Caco-2 (cell line): ENCODE measurements around the gene IL12A. TPM values are rescaled to one million over a fixed set of nuclear protein-coding genes. Genes with fewer than 3 reads are reported as not detected.

Experiments
- BruUV-seq: library from RNA; stranded (reverse); fragments of 400-500 nt; replicated peaks from 2 replicates; lab custom pipeline; 2021; lab: Mats Ljungman, UMichigan
- CTCF ChIA-PET: fragments of 300-600 bp; sonication (Branson Sonifier 250); formaldehyde crosslinking; loops from one replicate; lab custom pipeline; 2022; ENCODE audit warnings: antibody characterized with exemption; lab: Charles Lee
- POLR2A ChIA-PET: fragments of 300-600 bp; sonication (Branson Sonifier 250); formaldehyde crosslinking; loops from one replicate; lab custom pipeline; 2022; ENCODE audit warnings: antibody characterized with exemption; lab: Charles Lee
- DNase-seq, 2 experiments: peaks; one replicate each; pipeline versions ENCODE4 v3.0.0 to v3.0.0-alpha.2; 2020 to 2022
- H3K27me3 ChIP-seq: replicated peaks from 2 replicates; pipeline ENCODE4 v1.6.0; 2011; ENCODE audit warnings: low read length; ENCODE audit not compliant: control insufficient read depth, insufficient read depth
- H3K36me3 ChIP-seq: 2 replicates; pipeline ENCODE4 v1.5.1; 2011; ENCODE audit warnings: low read length; ENCODE audit not compliant: control insufficient read depth, insufficient read depth
- H3K4me1 ChIP-seq: fragments of 250-450 bp; sonication (Bioruptor Pico); 2 replicates; pipeline ENCODE4 v1.5.1; 2020; ENCODE audit warnings: mild to moderate bottlenecking
- H3K4me3 ChIP-seq: 2 replicates; pipeline ENCODE4 v1.5.1; 2011; ENCODE audit warnings: low read depth, mild to moderate bottlenecking, control low read depth, low read length
- H3K9me3 ChIP-seq: fragments of 250-450 bp; sonication (Bioruptor Pico); 2 replicates; pipeline ENCODE4 v1.5.1; 2020; ENCODE audit warnings: mild to moderate bottlenecking, moderate library complexity
- H3K27ac Mint-ChIP-seq: one replicate; pipeline ENCODE4 v1.8.0; 2022; ENCODE audit warnings: mixed read lengths; ENCODE audit not compliant: unreplicated experiment
- H3K27me3 Mint-ChIP-seq: one replicate; pipeline ENCODE4 v1.8.0; 2022; ENCODE audit warnings: mixed read lengths; ENCODE audit not compliant: insufficient read depth, unreplicated experiment
- H3K36me3 Mint-ChIP-seq: one replicate; pipeline ENCODE4 v1.8.0; 2022; ENCODE audit warnings: mild to moderate bottlenecking, mixed read lengths; ENCODE audit not compliant: insufficient read depth, unreplicated experiment
- H3K4me1 Mint-ChIP-seq: one replicate; pipeline ENCODE4 v1.8.0; 2022; ENCODE audit warnings: low read depth, mixed read lengths; ENCODE audit not compliant: unreplicated experiment
- H3K4me3 Mint-ChIP-seq: one replicate; pipeline ENCODE4 v1.8.0; 2022; ENCODE audit warnings: mild to moderate bottlenecking, moderate library complexity, mixed read lengths; ENCODE audit not compliant: unreplicated experiment
- H3K9me3 Mint-ChIP-seq: one replicate; pipeline ENCODE4 v1.8.0; 2022; ENCODE audit warnings: mixed read lengths; ENCODE audit not compliant: unreplicated experiment
- intact Hi-C: fragments of 100-400 bp; cut with micrococcal nuclease; formaldehyde crosslinking; loops from one replicate; pipeline ENCODE4 v1.10.0; 2022; ENCODE audit not compliant: unreplicated experiment
- total RNA-seq: library from RNA; stranded (reverse); gene quantifications from 2 replicates; pipeline ENCODE4 v1.2.3, GENCODE V29; 2022
- TF ChIP-seq, protein P1 (sequence below), 2 experiments: fragments of 200-600 bp in 1 of 2; IDR thresholded peaks; 1 replicate in 1 of 2; 2 replicates in 1 of 2; pipeline versions ENCODE4 v1.5.1 to v1.8.0; 2011 to 2022; ENCODE audit warnings: antibody characterized with exemption in 1 of 2, control low read depth in 1 of 2, inconsistent platforms in 1 of 2, low read depth in 1 of 2, low read length in 1 of 2, mild to moderate bottlenecking in 1 of 2, moderate library complexity in 1 of 2; ENCODE audit not compliant: insufficient read depth in 1 of 2, severe bottlenecking in 1 of 2, unreplicated experiment in 1 of 2

The IL12A gene
- total RNA-seq, 1 experiment from 2014 or later, result 0.95 TPM

DNA sequence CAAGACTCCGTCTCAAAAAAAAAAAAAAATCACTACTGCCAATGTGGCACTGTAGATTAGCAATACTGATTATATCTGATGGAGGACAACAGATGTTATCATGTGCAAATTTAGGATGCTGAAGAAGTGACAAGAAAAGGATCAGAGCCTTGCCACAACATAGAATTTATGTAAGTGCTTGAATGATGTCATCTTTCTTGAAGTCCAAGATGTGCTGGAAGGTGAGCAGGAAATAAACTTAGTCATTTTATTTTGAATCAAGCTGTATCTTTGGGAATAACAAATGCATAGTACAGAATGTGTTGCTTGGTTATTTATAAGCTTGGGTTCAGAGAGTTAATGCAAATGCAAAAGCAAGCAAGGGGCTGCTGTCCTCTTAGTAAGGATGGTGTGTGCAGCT is 47.1 kb downstream of the IL12A start:
- POLR2A ChIA-PET, result no interaction called here
- Histone ChIP-seq H3K9me3 (no peaks in the 10 kb centered on the region), H3K4me1 (no peaks in the 10 kb centered on the region), H3K36me3 (no peaks in the 10 kb centered on the region), H3K4me3 (no peak overlapping the region), H3K27me3 (no peaks in the 10 kb centered on the region)
- TF ChIP-seq, protein P1, sequence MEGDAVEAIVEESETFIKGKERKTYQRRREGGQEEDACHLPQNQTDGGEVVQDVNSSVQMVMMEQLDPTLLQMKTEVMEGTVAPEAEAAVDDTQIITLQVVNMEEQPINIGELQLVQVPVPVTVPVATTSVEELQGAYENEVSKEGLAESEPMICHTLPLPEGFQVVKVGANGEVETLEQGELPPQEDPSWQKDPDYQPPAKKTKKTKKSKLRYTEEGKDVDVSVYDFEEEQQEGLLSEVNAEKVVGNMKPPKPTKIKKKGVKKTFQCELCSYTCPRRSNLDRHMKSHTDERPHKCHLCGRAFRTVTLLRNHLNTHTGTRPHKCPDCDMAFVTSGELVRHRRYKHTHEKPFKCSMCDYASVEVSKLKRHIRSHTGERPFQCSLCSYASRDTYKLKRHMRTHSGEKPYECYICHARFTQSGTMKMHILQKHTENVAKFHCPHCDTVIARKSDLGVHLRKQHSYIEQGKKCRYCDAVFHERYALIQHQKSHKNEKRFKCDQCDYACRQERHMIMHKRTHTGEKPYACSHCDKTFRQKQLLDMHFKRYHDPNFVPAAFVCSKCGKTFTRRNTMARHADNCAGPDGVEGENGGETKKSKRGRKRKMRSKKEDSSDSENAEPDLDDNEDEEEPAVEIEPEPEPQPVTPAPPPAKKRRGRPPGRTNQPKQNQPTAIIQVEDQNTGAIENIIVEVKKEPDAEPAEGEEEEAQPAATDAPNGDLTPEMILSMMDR (IDR thresholded peaks at IDR 0.05; ENCODE audit: insufficient read depth in 1 of 2, low read depth in 1 of 2, low read length in 1 of 2, severe bottlenecking in 1 of 2, unreplicated experiment in 1 of 2), result no peak
- Mint-ChIP-seq H3K4me3 (no peak overlapping the region), H3K4me1 (no peaks in the 10 kb centered on the region), H3K27ac (no peak overlapping the region), H3K27me3 (no peaks in the 10 kb centered on the region), H3K36me3 (no peaks in the 10 kb centered on the region), H3K9me3 (no peaks in the 10 kb centered on the region)
- no peak for DNase-seq
- CTCF ChIA-PET, result no interaction called here
- no TSS peak for BruUV-seq
- intact Hi-C loops, result no loop called here

DNA sequence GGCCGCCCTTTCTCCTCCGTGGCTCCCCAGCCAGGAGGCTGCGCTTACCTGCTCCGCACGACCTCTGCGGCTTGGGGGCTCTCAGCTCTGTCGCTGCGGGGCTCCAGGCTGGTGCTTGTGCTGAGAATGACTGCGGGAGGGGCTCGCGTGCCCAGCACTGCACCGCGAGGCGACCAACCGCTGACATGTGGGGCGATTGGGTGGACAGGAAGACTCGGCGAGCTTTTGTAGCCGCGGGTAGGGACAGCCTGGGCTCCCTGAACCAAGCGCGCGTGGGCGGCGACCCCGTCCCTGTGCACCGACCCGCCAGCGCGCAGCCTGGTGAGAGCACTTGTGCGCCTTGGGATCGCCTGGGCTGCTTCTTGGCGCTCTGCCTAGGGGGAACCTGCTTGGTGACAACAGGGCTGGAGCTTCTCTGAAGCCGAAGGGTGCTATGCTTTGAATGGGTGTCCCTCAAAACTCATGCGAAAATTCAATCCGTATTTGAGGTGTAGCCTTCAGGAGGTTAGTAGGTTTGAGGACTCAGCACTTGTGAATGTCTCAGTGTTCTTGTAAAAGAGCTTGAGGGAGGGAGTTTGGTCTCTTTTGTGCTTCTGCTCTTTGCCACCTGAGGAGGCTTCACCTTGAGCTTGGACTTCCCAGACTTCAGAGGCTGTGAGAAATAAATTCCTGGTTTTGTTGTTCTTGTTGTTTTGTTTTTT is 50.4 kb downstream of the IL12A start:
- TF ChIP-seq, protein P1 (IDR thresholded peaks at IDR 0.05; ENCODE audit: insufficient read depth in 1 of 2, low read depth in 1 of 2, low read length in 1 of 2, severe bottlenecking in 1 of 2, unreplicated experiment in 1 of 2), result no peak
- no peaks in the 10 kb centered on the region for H3K4me1 ChIP-seq
- POLR2A ChIA-PET, result no interaction called here
- BruUV-seq, result no TSS peak
- Mint-ChIP-seq H3K27ac (no peak overlapping the region), H3K36me3 (no peaks in the 10 kb centered on the region), H3K4me3 (no peak overlapping the region), H3K9me3 (peaks cover 17% of the 10 kb centered on the region), H3K27me3 (no peaks in the 10 kb centered on the region), H3K4me1 (no peaks in the 10 kb centered on the region)
- intact Hi-C loops, result no loop called here
- CTCF ChIA-PET, result no interaction called here
- no peak for DNase-seq
- no peak overlapping the region for H3K4me3 ChIP-seq
- H3K27me3 ChIP-seq, result no peaks in the 10 kb centered on the region
- H3K9me3 ChIP-seq, result 0 out of 2 replicates have a peak, but pooled peaks cover 10% of the 10 kb centered on the region
- no peaks in the 10 kb centered on the region for H3K36me3 ChIP-seq

DNA sequence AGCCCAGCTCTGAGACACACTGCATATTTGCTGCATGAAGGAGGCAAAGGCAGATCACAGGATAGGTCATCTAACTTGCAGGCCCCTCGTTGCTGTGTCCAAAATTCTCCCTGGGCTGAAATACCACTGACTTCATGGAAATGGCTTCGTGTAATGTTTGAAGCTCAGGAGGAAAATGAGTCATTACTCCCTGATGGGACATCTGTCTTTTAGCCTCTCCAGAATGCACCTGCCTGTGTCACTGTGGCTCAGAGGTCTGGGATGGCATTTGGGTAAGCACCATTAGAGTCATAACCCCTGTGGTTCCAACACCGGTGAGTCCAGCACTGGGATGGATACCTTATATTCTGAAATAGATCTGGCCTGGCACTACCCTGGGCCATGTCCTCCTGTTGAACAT is 51.5 kb downstream of the IL12A start:
- Histone ChIP-seq H3K9me3 (0 out of 2 replicates have a peak, but pooled peaks cover 10% of the 10 kb centered on the region), H3K4me1 (no peaks in the 10 kb centered on the region), H3K36me3 (no peaks in the 10 kb centered on the region), H3K4me3 (no peak overlapping the region), H3K27me3 (no peaks in the 10 kb centered on the region)
- Mint-ChIP-seq H3K4me3 (no peak overlapping the region), H3K9me3 (peaks cover 17% of the 10 kb centered on the region), H3K36me3 (no peaks in the 10 kb centered on the region), H3K27me3 (no peaks in the 10 kb centered on the region), H3K27ac (no peak overlapping the region), H3K4me1 (no peaks in the 10 kb centered on the region)
- intact Hi-C loops, result no loop called here
- ChIA-PET POLR2A (no interaction called here), CTCF (no interaction called here)
- no peak for DNase-seq
- TF ChIP-seq, protein P1 (IDR thresholded peaks at IDR 0.05; ENCODE audit: insufficient read depth in 1 of 2, low read depth in 1 of 2, low read length in 1 of 2, severe bottlenecking in 1 of 2, unreplicated experiment in 1 of 2), result no peak
- BruUV-seq, result no TSS peak
